ENCODE measurements around the gene SKOR2. TPM values are rescaled to one million over a fixed set of nuclear protein-coding genes. Genes with fewer than 3 reads are reported as not detected.

SKOR2 gene
- polyA plus RNA-seq, 1 donor: not detected

DNA sequence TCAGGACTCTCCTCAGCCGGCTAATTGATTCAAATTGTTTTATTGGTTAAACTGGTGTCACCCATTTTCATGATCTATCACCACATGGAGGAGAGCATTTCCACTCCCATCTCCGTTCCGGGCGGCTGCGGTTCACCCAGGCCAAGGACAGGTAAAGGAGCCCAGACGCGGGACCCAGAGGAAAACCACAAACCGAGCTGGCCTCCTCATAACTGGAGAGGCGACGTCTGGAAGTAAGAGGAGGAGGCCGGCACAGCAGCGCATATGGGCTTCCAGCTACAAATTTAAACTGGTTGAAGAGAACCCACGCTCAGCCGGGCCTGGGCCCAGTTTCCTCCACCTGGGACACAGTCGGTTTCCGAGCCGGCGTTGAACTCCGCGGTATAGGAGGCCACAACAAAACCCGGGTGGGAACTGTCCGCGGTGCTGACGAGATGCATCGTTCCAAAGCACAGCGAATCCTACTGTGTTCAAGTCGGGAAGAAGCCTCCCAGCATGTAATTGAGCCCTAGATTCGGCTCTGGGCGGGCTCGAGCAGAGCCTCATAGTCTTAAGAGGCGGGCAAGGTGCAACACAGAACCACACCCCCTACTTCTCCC, 3.0 kb upstream of the SKOR2 start:
- no peak overlapping the region for H3K27ac ChIP-seq (ENCODE audit: low read length)
- DNase-seq: peak; percentile 15 to 38
- H3K27me3 ChIP-seq (ENCODE audit: control insufficient read depth, insufficient read depth, low read length): peaks cover 86% of the 10 kb centered on the region
- no peaks in the 10 kb centered on the region for H3K9me3 ChIP-seq (ENCODE audit: control insufficient read depth, low read depth, low read length)
- H3K36me3 ChIP-seq (ENCODE audit: control insufficient read depth, insufficient read depth, low read length): no peaks in the 10 kb centered on the region
- no peaks in the 10 kb centered on the region for H3K4me1 ChIP-seq (ENCODE audit: control insufficient read depth, insufficient read depth, low read length)
- H3K4me3 ChIP-seq (ENCODE audit: low read length): no peak overlapping the region
- no CpG with 5 or more reads among the region's 31 CpGs for WGBS (ENCODE audit: insufficient coverage, low lambda C conversion rate)

DNA sequence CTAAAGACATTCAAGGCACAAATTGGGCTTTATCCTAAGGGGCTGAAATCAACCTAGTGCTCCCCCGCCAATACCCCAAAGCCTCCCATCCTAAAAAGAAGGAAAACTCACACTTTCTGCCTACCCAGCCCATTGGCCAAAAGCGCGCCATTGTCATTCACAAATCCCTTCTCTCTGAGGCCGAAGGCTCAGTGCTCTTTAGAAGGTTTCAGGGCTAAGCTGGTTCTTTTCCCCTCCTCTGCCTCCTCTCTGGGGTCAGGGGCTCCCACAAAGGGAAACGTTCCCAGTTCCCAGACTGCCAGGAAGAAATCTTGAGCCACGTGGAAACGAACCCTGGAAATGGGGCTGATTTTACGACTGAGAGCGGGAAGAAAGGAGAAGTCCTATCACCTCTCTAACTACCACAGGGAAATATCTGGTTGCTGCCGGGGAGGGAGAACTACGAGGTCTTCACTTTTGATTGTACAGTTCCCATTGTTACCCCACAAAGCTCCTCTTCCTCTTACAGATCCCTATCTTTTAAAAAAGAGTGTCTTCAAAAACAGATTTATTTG, 1.7 kb upstream of the SKOR2 start:
- Histone ChIP-seq H3K36me3 (ENCODE audit: control insufficient read depth, insufficient read depth, low read length) (no peaks in the 10 kb centered on the region), H3K4me3 (ENCODE audit: low read length) (no peak overlapping the region), H3K27ac (ENCODE audit: low read length) (no peak overlapping the region), H3K9me3 (ENCODE audit: control insufficient read depth, low read depth, low read length) (peaks cover 6% of the 10 kb centered on the region), H3K27me3 (ENCODE audit: control insufficient read depth, insufficient read depth, low read length) (peaks cover 87% of the 10 kb centered on the region), H3K4me1 (ENCODE audit: control insufficient read depth, insufficient read depth, low read length) (no peaks in the 10 kb centered on the region)
- no CpG with 5 or more reads among the region's 11 CpGs for WGBS (ENCODE audit: insufficient coverage, low lambda C conversion rate)
- no peak for DNase-seq

DNA sequence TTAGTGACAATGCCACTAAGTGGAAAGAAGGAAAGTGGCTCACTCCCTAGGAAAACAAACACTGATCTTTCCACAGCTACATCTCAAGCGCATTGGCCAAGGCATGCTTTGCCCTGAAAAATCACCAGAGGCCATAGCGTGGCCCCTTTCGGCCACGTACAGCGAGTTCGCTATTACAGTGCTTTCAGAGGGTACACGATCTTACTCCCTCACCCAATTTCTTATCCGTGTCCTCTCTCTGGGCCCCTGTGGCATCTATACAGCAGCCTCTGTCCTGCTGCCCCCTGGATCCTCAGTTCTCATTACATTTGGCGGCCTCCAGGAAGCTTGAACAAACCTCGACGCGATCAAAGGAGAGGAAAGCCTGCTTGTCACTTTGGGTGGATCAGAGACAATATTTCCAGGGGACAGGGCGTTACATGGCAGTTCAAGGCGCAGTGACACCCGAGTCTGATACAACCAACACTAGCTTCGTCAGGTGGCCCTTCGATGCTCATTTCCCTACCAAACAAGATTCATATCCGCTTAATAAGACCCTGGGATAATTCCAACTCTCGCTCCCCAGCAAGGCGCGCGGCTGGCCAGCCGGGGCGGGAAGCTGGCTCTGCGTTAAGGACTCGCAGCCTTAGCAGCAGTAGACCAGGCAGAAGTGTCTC, 941 bp downstream of the SKOR2 start:
- no peaks in the 10 kb centered on the region for H3K4me1 ChIP-seq (ENCODE audit: control insufficient read depth, insufficient read depth, low read length)
- peaks cover 87% of the 10 kb centered on the region for H3K27me3 ChIP-seq (ENCODE audit: control insufficient read depth, insufficient read depth, low read length)
- DNase-seq: no peak
- no peaks in the 10 kb centered on the region for H3K36me3 ChIP-seq (ENCODE audit: control insufficient read depth, insufficient read depth, low read length)
- WGBS (ENCODE audit: insufficient coverage, low lambda C conversion rate): 0% methylated on average over 1 of the region's 26 CpGs
- no peak overlapping the region for H3K27ac ChIP-seq (ENCODE audit: low read length)
- H3K4me3 ChIP-seq (ENCODE audit: low read length): no peak overlapping the region
- peaks cover 6% of the 10 kb centered on the region for H3K9me3 ChIP-seq (ENCODE audit: control insufficient read depth, low read depth, low read length)

DNA sequence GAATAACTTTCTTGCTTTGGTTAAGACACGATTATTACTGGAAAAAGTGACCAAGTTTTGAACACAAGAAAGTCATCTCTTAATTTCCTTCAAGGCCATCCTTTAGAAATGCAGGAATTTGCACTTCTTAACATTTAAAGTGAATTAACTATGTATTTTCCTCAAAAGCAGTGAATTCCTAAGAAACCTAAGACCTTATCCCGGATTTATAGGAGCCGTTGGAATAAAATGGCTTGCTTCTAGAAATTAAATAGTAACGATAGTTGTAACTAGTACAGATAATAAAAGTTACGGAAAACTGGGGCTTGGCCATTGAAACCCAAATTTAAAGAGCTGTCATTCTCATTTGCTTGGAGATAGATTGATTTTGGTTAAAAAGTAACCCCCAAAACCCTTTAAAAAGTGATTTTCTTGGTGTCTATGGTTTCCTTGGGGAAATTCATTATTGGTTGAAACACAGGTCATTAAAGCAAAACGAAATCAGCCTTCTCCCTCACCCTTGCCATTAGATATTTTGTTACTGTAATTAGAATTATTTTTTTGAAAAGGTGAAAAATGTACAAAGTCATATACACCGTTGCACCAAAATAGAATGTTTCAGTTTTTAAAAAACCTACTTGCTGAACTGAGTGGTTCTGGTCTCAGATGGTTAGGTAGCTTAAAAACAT, 2.0 kb downstream of the SKOR2 start:
- Histone ChIP-seq H3K9me3 (ENCODE audit: control insufficient read depth, low read depth, low read length) (peaks cover 6% of the 10 kb centered on the region), H3K27ac (ENCODE audit: low read length) (no peak overlapping the region), H3K36me3 (ENCODE audit: control insufficient read depth, insufficient read depth, low read length) (no peaks in the 10 kb centered on the region), H3K4me3 (ENCODE audit: low read length) (no peak overlapping the region), H3K27me3 (ENCODE audit: control insufficient read depth, insufficient read depth, low read length) (peaks cover 85% of the 10 kb centered on the region), H3K4me1 (ENCODE audit: control insufficient read depth, insufficient read depth, low read length) (no peaks in the 10 kb centered on the region)
- WGBS (ENCODE audit: insufficient coverage, low lambda C conversion rate): 5% methylated on average over 2 of the region's 7 CpGs
- DNase-seq: no peak

DNA sequence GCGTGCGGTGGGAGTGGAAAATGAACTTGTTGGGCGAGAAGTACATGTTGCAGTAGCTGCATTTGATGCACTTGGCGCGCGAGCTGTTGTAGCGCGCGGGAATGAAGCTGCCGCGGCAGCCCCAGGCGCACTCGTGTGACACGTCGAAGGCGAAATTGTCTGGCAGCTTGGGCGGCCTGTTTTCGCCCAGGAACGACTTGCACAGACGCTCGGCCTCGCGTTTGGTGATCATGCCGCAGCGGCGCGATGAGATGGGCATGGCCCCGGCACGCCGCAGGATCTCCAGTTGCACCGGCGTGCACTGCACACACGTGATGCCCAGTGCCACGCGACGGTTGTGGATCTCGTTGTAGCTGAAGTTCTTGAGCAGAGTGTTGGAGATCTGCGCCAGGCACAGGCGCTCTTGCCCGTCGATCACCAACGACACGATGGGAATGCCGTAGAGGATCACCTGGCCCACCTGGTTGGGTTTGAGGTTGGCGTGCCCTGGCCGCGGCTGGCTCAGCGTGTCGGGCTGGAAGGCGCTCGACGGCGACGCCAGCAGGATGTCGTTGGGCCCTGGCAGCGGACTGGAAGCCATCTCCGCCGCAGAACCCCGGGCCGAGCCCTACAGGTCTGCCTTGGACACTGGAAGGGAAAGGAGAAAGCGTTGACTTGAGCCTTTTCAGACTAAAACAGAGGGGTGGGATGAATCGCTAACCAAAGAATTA, 2.7 kb downstream of the SKOR2 start:
- H3K4me1 ChIP-seq (ENCODE audit: control insufficient read depth, insufficient read depth, low read length): no peaks in the 10 kb centered on the region
- no peak overlapping the region for H3K27ac ChIP-seq (ENCODE audit: low read length)
- no peak for DNase-seq
- H3K9me3 ChIP-seq (ENCODE audit: control insufficient read depth, low read depth, low read length): peaks cover 6% of the 10 kb centered on the region
- peaks cover 82% of the 10 kb centered on the region for H3K27me3 ChIP-seq (ENCODE audit: control insufficient read depth, insufficient read depth, low read length)
- H3K36me3 ChIP-seq (ENCODE audit: control insufficient read depth, insufficient read depth, low read length): no peaks in the 10 kb centered on the region
- WGBS (ENCODE audit: insufficient coverage, low lambda C conversion rate): 8% methylated on average over 2 of the region's 62 CpGs
- H3K4me3 ChIP-seq (ENCODE audit: low read length): no peak overlapping the region

DNA sequence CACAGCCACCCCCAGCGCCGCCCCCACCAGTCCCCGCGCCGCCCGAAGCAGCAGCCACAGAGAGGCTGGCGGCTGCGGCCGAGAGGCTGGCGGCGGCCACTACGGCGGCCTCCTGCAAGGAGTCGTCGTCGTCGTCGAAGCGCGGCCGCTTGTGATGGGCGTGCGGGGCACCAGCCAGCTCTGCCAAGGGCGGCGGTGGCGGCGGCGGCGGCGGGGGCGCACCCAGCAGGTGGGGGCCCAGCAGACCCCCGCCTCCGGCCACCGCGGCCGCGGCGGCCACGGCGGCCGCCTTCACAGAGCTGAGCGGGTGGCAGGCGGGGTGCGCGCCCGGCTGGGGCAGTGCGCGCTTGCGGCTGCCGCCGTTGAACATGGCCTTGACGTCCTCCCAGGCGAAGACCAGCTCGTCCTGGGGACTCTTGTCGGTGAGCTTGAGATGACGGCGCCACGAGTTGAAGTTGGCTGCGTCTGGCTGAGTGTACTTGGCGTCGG, 3.3 kb downstream of the SKOR2 start:
- no peak overlapping the region for H3K27ac ChIP-seq (ENCODE audit: low read length)
- peaks cover 77% of the 10 kb centered on the region for H3K27me3 ChIP-seq (ENCODE audit: control insufficient read depth, insufficient read depth, low read length)
- WGBS (ENCODE audit: insufficient coverage, low lambda C conversion rate): no CpG with 5 or more reads among the region's 61 CpGs
- DNase-seq: no peak
- no peaks in the 10 kb centered on the region for H3K36me3 ChIP-seq (ENCODE audit: control insufficient read depth, insufficient read depth, low read length)
- peaks cover 6% of the 10 kb centered on the region for H3K9me3 ChIP-seq (ENCODE audit: control insufficient read depth, low read depth, low read length)
- no peak overlapping the region for H3K4me3 ChIP-seq (ENCODE audit: low read length)
- H3K4me1 ChIP-seq (ENCODE audit: control insufficient read depth, insufficient read depth, low read length): no peaks in the 10 kb centered on the region

DNA sequence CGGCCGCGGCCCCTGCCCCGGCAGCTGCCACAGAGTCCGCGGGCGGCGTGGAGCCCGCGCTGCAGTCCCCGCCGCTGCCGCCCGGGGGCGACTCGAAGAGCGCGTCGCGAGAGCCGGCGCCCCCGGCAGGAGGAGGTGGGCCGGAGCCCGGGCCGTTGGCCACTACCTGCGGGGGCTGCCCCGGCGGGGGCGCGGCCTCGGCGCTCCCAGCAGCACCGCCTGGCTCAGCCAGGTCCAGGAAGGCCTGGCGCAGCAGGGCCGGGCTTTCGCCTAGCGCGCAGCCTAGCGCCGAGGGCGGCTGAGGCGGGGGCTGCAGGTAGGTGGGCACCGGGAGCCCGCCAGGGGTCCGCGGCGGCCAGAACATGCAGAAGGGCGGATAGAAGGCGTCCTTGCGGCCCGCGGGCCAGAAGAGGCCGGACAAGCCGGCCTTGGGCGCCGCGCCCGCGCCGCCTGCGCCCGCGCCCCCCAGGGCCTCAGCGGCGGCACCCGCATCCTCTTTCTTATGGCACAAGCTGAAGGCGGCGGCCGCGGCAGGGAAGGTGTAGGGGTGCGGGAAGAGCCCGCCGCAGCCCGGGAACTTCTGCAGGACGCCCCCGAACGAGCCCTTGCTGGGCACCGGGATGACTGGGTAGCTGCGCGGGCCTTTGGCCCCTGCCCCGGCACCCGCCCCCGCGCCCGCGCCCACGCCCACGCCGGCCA, 3.9 kb downstream of the SKOR2 start:
- no CpG with 5 or more reads among the region's 90 CpGs for WGBS (ENCODE audit: insufficient coverage, low lambda C conversion rate)
- Histone ChIP-seq H3K36me3 (ENCODE audit: control insufficient read depth, insufficient read depth, low read length) (no peaks in the 10 kb centered on the region), H3K9me3 (ENCODE audit: control insufficient read depth, low read depth, low read length) (peaks cover 6% of the 10 kb centered on the region), H3K27ac (ENCODE audit: low read length) (no peak overlapping the region), H3K4me1 (ENCODE audit: control insufficient read depth, insufficient read depth, low read length) (no peaks in the 10 kb centered on the region), H3K4me3 (ENCODE audit: low read length) (no peak overlapping the region), H3K27me3 (ENCODE audit: control insufficient read depth, insufficient read depth, low read length) (peaks cover 77% of the 10 kb centered on the region)
- no peak for DNase-seq

DNA sequence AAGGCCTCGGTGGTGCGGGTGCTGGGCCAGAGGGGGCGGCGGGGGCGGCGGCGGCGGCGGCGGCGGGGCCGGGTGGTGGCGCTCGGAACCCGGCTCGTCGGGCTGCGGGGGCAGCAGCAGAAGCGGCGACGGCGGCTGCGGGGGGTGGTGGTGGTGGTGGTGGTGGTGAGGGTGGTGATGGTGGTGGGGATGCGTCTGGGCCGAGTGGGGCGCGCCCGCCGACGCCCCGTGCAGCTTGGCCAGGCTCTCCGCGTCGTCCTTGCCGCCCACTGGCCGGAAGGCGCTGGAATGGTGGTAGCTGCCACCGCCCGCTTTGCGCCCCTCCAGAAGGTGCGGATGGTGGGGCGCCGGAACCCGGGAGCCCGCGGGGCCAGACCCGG, 4.4 kb downstream of the SKOR2 start:
- DNase-seq: no peak
- no peak overlapping the region for H3K27ac ChIP-seq (ENCODE audit: low read length)
- no CpG with 5 or more reads among the region's 47 CpGs for WGBS (ENCODE audit: insufficient coverage, low lambda C conversion rate)
- no peak overlapping the region for H3K4me3 ChIP-seq (ENCODE audit: low read length)
- H3K4me1 ChIP-seq (ENCODE audit: control insufficient read depth, insufficient read depth, low read length): no peaks in the 10 kb centered on the region
- H3K9me3 ChIP-seq (ENCODE audit: control insufficient read depth, low read depth, low read length): peaks cover 6% of the 10 kb centered on the region
- no peaks in the 10 kb centered on the region for H3K36me3 ChIP-seq (ENCODE audit: control insufficient read depth, insufficient read depth, low read length)
- H3K27me3 ChIP-seq (ENCODE audit: control insufficient read depth, insufficient read depth, low read length): peaks cover 71% of the 10 kb centered on the region

DNA sequence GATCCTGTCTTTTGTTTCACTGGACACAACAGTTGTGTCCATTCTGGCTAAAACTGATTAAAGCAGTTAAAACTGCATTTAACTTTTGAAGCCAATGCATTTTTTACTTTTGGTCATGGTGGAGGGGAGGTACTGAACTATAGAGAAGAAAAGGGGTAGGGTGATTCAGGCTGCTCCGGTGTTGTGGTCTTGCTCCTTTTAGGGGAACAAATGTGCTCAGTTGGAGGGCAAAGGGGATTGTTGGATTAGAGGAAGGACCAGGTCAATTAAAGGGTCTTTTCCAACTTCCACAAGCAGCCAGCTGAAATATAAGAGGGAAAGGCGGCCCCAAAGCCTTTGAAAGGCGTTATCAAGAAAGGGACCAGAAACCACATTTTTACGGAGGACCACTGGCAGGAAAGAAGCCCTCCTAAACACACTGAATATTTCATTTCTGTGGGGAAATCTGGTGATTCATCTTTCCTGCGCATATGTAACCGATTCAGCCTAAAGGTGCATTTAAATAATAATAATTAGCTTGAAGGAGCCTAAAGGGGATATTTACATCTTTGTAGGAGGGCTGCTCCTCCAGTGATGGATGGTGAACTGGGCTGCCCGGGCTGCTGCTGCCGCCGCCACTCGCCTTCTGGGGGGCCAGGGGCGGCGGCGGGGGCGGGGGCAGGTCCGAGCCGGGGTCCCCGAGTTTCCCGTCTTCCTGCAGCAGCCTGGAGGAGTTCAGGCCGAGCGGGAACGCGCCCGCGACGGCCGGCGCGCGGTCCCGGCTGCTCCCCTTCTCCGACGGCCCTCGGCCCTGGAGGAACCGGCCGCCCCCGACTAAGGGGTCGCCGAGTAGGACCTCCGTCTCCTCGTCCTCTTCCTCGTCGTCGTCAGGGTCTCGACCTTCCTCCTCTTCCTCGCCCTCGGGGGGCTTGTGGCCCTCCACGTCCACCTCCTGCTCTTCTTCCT, 5.2 kb downstream of the SKOR2 start:
- Histone ChIP-seq H3K4me1 (ENCODE audit: control insufficient read depth, insufficient read depth, low read length) (no peaks in the 10 kb centered on the region), H3K36me3 (ENCODE audit: control insufficient read depth, insufficient read depth, low read length) (no peaks in the 10 kb centered on the region), H3K27me3 (ENCODE audit: control insufficient read depth, insufficient read depth, low read length) (peaks cover 69% of the 10 kb centered on the region), H3K27ac (ENCODE audit: low read length) (no peak overlapping the region), H3K9me3 (ENCODE audit: control insufficient read depth, low read depth, low read length) (peaks cover 6% of the 10 kb centered on the region), H3K4me3 (ENCODE audit: low read length) (no peak overlapping the region)
- WGBS (ENCODE audit: insufficient coverage, low lambda C conversion rate): no CpG with 5 or more reads among the region's 47 CpGs
- DNase-seq: no peak
